GM23338 (cell line): Measurements from ENCODE around the gene OGG1.

Experiments used
- CTCF ChIP-seq, 2 experiments: fragments of 200-600 bp in 1 of 2; sonication (generic) in 1 of 2; conservative IDR thresholded peaks; 2 replicates each; pipeline versions ENCODE4 v1.5.1 to v1.6.1; 2016 to 2017; ENCODE audit warnings: antibody characterized with exemption in 2 of 2, low read depth in 2 of 2, mild to moderate bottlenecking in 2 of 2, moderate library complexity in 1 of 2
- EZH2 ChIP-seq: fragments of 200-600 bp; sonication (generic); IDR thresholded peaks from one replicate; pipeline ENCODE4 v1.8.0; 2017; ENCODE audit warnings: antibody characterized with exemption, mild to moderate bottlenecking, low read depth; ENCODE audit not compliant: unreplicated experiment
- NANOG ChIP-seq: IDR thresholded peaks from 2 replicates; pipeline ENCODE4 v1.6.1; 2016; ENCODE audit warnings: antibody characterized with exemption, borderline replicate concordance
- POLR2AphosphoS5 ChIP-seq: IDR thresholded peaks from 2 replicates; pipeline ENCODE4 v1.6.1; 2016; ENCODE audit warnings: antibody characterized with exemption, low read depth
- TF ChIP-seq, protein P1 (sequence below): IDR thresholded peaks from one replicate; pipeline ENCODE4 v1.6.1; 2018; ENCODE audit warnings: antibody characterized with exemption; ENCODE audit not compliant: unreplicated experiment

DNA sequence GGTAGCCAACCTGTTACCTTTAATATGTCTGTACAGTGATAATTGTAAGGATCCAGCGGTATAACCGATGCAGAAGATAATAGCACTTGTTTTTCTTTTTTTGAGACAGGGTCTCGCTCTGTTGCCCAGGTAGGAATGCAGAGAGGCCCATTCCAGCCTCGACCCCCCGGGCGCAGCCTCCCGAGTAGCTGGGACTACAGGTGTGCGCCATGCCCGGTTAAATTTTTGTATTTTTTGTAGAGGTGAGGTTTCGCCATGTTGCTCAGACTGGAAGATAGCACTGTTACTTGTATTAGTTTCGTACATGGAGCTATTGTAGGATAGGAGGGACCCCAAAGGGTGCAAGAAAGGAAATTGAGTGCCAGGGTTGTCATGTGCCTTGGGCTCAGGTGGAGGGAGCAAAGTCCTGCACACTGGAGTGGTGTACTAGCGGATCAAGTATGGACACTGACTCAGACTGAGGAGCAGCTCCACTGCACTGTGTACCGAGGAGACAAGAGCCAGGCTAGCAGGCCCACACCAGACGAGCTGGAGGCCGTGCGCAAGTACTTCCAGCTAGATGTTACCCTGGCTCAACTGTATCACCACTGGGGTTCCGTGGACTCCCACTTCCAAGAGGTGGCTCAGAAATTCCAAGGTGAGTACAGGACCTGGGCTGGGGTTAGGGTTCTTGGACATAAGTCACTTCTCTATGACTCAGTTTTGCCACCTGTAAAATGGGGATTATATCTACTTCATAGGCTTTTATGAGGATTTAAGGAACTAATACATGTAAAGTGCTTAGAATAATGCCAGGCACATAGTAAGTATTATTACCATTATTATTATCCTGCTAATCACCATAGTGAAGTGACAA, 1.0 kb downstream of the OGG1 start:
- TF ChIP-seq POLR2AphosphoS5 (no peak), CTCF (conservative IDR thresholded peaks at IDR 0.05; ENCODE audit: low read depth in 2 of 2) (no peak), NANOG (no peak), EZH2 (no peak)
- TF ChIP-seq, protein P1, sequence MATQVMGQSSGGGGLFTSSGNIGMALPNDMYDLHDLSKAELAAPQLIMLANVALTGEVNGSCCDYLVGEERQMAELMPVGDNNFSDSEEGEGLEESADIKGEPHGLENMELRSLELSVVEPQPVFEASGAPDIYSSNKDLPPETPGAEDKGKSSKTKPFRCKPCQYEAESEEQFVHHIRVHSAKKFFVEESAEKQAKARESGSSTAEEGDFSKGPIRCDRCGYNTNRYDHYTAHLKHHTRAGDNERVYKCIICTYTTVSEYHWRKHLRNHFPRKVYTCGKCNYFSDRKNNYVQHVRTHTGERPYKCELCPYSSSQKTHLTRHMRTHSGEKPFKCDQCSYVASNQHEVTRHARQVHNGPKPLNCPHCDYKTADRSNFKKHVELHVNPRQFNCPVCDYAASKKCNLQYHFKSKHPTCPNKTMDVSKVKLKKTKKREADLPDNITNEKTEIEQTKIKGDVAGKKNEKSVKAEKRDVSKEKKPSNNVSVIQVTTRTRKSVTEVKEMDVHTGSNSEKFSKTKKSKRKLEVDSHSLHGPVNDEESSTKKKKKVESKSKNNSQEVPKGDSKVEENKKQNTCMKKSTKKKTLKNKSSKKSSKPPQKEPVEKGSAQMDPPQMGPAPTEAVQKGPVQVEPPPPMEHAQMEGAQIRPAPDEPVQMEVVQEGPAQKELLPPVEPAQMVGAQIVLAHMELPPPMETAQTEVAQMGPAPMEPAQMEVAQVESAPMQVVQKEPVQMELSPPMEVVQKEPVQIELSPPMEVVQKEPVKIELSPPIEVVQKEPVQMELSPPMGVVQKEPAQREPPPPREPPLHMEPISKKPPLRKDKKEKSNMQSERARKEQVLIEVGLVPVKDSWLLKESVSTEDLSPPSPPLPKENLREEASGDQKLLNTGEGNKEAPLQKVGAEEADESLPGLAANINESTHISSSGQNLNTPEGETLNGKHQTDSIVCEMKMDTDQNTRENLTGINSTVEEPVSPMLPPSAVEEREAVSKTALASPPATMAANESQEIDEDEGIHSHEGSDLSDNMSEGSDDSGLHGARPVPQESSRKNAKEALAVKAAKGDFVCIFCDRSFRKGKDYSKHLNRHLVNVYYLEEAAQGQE, result no peak
